ENCODE results near the gene KRTAP26-1.

DNA sequence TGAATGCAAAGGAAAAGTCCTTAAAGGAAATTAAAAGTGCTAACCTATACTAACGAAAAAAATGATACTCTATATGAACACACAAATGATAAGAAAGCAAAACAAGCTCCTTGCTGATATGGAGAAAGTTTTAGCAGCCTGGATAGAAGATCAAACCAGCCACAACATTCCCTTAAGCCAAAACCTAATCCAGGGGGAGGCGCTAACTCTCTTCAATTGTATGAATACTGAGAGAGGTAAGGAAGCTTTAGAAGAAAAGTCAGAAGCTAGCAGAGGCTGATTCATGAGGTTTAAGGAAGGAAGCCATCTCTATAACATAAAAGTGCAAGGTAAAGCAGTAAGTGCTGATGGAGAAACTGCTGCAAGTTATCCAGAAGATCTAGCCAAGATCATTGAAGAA, 24.9 kb upstream of the KRTAP26-1 start:
- no peak for TF ChIP-seq POLR2A (IDR thresholded peaks at IDR 0.05)
- TF ChIP-seq, protein P1, sequence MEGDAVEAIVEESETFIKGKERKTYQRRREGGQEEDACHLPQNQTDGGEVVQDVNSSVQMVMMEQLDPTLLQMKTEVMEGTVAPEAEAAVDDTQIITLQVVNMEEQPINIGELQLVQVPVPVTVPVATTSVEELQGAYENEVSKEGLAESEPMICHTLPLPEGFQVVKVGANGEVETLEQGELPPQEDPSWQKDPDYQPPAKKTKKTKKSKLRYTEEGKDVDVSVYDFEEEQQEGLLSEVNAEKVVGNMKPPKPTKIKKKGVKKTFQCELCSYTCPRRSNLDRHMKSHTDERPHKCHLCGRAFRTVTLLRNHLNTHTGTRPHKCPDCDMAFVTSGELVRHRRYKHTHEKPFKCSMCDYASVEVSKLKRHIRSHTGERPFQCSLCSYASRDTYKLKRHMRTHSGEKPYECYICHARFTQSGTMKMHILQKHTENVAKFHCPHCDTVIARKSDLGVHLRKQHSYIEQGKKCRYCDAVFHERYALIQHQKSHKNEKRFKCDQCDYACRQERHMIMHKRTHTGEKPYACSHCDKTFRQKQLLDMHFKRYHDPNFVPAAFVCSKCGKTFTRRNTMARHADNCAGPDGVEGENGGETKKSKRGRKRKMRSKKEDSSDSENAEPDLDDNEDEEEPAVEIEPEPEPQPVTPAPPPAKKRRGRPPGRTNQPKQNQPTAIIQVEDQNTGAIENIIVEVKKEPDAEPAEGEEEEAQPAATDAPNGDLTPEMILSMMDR (IDR thresholded peaks at IDR 0.05) = no peak
- no peak for TF ChIP-seq POLR2AphosphoS5 (IDR thresholded peaks at IDR 0.05; ENCODE audit: insufficient read depth in 1 of 2, low read depth in 1 of 2)
